K562 (cell line): Measurements from ENCODE around the gene EMD.

Source experiments
- CEBPB ChIP-seq: fragments of 450-650 bp; IDR thresholded peaks from 2 replicates; pipeline ENCODE4 v1.6.1; 2016; ENCODE audit warnings: missing genetic modification characterization, missing compliant biosample characterization
- HCFC1 ChIP-seq: IDR thresholded peaks from 2 replicates; pipeline ENCODE4 v1.6.1; 2012; ENCODE audit warnings: low read depth, low read length, improper control_type of control experiment
- HDAC8 ChIP-seq: fragments of 450-650 bp; IDR thresholded peaks from 2 replicates; pipeline ENCODE4 v1.6.1; 2016; ENCODE audit warnings: mild to moderate bottlenecking, missing genetic modification characterization, moderate library complexity, missing compliant biosample characterization
- TCF7L2 ChIP-seq: fragments of 150-350 bp; IDR thresholded peaks from 2 replicates; pipeline ENCODE4 v1.6.1; 2016; ENCODE audit warnings: low read depth, mild to moderate bottlenecking, low read length, moderate library complexity
- ZKSCAN1 ChIP-seq: fragments of 150-350 bp; IDR thresholded peaks from 2 replicates; pipeline ENCODE4 v1.6.1; 2016; ENCODE audit warnings: low read depth, low read length
- ZNF785 ChIP-seq: fragments of 250-450 bp; sonication (Bioruptor Pico); IDR thresholded peaks from 2 replicates; pipeline ENCODE4 v1.4.0; 2020; ENCODE audit warnings: mild to moderate bottlenecking
- TF ChIP-seq, protein P1 (sequence below): fragments of 450-650 bp; IDR thresholded peaks from 2 replicates; pipeline ENCODE4 v1.6.1; 2016; ENCODE audit warnings: mild to moderate bottlenecking, moderate library complexity
- TF ChIP-seq, protein P2 (sequence below): fragments of 250-450 bp; sonication (Bioruptor Pico); IDR thresholded peaks from 2 replicates; pipeline ENCODE4 v1.8.0; 2021; ENCODE audit warnings: moderate library complexity, mild to moderate bottlenecking, inconsistent platforms
- TF ChIP-seq, protein P3 (sequence below), 3 experiments: IDR thresholded peaks in 2 of 3; conservative IDR thresholded peaks in 1 of 3; 2 replicates each; pipeline ENCODE4 v1.5.1; 2011 to 2012; ENCODE audit warnings: low read length in 3 of 3, mild to moderate bottlenecking in 3 of 3, control low read depth in 2 of 3, improper control_type of control experiment in 1 of 3, inconsistent platforms in 1 of 3, low read depth in 1 of 3, mixed read lengths in 1 of 3, moderate library complexity in 1 of 3; ENCODE audit not compliant: insufficient read depth in 2 of 3

DNA sequence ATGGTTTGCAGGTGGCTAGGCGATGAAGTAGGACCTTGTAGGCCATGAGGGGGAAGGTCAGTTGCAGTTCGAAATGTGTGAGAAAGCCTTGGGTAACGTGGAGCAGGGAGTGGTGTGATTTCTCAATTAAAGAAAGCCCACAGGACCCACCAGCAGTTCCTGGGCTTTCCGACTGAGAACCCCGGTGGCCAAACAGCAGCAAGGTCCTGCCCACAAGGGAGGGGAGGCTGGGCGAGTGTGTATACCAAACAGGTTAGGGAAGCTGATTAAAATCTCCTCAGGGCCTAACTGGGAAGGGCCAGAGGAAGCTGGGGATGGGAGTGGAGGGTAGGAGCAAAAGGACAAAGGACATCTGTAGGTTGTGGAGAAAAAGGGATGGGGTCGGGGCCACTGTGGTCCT, 51.8 kb downstream of the EMD start:
- TF ChIP-seq ZKSCAN1, result no peak
- no peak for TF ChIP-seq HDAC8 (tag)
- TF ChIP-seq, protein P1, sequence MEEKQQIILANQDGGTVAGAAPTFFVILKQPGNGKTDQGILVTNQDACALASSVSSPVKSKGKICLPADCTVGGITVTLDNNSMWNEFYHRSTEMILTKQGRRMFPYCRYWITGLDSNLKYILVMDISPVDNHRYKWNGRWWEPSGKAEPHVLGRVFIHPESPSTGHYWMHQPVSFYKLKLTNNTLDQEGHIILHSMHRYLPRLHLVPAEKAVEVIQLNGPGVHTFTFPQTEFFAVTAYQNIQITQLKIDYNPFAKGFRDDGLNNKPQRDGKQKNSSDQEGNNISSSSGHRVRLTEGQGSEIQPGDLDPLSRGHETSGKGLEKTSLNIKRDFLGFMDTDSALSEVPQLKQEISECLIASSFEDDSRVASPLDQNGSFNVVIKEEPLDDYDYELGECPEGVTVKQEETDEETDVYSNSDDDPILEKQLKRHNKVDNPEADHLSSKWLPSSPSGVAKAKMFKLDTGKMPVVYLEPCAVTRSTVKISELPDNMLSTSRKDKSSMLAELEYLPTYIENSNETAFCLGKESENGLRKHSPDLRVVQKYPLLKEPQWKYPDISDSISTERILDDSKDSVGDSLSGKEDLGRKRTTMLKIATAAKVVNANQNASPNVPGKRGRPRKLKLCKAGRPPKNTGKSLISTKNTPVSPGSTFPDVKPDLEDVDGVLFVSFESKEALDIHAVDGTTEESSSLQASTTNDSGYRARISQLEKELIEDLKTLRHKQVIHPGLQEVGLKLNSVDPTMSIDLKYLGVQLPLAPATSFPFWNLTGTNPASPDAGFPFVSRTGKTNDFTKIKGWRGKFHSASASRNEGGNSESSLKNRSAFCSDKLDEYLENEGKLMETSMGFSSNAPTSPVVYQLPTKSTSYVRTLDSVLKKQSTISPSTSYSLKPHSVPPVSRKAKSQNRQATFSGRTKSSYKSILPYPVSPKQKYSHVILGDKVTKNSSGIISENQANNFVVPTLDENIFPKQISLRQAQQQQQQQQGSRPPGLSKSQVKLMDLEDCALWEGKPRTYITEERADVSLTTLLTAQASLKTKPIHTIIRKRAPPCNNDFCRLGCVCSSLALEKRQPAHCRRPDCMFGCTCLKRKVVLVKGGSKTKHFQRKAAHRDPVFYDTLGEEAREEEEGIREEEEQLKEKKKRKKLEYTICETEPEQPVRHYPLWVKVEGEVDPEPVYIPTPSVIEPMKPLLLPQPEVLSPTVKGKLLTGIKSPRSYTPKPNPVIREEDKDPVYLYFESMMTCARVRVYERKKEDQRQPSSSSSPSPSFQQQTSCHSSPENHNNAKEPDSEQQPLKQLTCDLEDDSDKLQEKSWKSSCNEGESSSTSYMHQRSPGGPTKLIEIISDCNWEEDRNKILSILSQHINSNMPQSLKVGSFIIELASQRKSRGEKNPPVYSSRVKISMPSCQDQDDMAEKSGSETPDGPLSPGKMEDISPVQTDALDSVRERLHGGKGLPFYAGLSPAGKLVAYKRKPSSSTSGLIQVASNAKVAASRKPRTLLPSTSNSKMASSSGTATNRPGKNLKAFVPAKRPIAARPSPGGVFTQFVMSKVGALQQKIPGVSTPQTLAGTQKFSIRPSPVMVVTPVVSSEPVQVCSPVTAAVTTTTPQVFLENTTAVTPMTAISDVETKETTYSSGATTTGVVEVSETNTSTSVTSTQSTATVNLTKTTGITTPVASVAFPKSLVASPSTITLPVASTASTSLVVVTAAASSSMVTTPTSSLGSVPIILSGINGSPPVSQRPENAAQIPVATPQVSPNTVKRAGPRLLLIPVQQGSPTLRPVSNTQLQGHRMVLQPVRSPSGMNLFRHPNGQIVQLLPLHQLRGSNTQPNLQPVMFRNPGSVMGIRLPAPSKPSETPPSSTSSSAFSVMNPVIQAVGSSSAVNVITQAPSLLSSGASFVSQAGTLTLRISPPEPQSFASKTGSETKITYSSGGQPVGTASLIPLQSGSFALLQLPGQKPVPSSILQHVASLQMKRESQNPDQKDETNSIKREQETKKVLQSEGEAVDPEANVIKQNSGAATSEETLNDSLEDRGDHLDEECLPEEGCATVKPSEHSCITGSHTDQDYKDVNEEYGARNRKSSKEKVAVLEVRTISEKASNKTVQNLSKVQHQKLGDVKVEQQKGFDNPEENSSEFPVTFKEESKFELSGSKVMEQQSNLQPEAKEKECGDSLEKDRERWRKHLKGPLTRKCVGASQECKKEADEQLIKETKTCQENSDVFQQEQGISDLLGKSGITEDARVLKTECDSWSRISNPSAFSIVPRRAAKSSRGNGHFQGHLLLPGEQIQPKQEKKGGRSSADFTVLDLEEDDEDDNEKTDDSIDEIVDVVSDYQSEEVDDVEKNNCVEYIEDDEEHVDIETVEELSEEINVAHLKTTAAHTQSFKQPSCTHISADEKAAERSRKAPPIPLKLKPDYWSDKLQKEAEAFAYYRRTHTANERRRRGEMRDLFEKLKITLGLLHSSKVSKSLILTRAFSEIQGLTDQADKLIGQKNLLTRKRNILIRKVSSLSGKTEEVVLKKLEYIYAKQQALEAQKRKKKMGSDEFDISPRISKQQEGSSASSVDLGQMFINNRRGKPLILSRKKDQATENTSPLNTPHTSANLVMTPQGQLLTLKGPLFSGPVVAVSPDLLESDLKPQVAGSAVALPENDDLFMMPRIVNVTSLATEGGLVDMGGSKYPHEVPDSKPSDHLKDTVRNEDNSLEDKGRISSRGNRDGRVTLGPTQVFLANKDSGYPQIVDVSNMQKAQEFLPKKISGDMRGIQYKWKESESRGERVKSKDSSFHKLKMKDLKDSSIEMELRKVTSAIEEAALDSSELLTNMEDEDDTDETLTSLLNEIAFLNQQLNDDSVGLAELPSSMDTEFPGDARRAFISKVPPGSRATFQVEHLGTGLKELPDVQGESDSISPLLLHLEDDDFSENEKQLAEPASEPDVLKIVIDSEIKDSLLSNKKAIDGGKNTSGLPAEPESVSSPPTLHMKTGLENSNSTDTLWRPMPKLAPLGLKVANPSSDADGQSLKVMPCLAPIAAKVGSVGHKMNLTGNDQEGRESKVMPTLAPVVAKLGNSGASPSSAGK, result no peak
- TF ChIP-seq, protein P2, sequence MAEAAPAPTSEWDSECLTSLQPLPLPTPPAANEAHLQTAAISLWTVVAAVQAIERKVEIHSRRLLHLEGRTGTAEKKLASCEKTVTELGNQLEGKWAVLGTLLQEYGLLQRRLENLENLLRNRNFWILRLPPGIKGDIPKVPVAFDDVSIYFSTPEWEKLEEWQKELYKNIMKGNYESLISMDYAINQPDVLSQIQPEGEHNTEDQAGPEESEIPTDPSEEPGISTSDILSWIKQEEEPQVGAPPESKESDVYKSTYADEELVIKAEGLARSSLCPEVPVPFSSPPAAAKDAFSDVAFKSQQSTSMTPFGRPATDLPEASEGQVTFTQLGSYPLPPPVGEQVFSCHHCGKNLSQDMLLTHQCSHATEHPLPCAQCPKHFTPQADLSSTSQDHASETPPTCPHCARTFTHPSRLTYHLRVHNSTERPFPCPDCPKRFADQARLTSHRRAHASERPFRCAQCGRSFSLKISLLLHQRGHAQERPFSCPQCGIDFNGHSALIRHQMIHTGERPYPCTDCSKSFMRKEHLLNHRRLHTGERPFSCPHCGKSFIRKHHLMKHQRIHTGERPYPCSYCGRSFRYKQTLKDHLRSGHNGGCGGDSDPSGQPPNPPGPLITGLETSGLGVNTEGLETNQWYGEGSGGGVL (CRISPR knock-in tag), result no peak
- TF ChIP-seq TCF7L2, result no peak
- no peak for TF ChIP-seq HCFC1
- TF ChIP-seq, protein P3, sequence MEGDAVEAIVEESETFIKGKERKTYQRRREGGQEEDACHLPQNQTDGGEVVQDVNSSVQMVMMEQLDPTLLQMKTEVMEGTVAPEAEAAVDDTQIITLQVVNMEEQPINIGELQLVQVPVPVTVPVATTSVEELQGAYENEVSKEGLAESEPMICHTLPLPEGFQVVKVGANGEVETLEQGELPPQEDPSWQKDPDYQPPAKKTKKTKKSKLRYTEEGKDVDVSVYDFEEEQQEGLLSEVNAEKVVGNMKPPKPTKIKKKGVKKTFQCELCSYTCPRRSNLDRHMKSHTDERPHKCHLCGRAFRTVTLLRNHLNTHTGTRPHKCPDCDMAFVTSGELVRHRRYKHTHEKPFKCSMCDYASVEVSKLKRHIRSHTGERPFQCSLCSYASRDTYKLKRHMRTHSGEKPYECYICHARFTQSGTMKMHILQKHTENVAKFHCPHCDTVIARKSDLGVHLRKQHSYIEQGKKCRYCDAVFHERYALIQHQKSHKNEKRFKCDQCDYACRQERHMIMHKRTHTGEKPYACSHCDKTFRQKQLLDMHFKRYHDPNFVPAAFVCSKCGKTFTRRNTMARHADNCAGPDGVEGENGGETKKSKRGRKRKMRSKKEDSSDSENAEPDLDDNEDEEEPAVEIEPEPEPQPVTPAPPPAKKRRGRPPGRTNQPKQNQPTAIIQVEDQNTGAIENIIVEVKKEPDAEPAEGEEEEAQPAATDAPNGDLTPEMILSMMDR (IDR thresholded peaks at IDR 0.05 in 2 of 3, conservative IDR thresholded peaks at IDR 0.05 in 1 of 3; ENCODE audit: insufficient read depth in 2 of 3, low read depth in 1 of 3, low read length in 3 of 3), result no peak
- TF ChIP-seq CEBPB (tag), result no peak
- TF ChIP-seq ZNF785, result no peak
